Femur (tissue), 1 donor: Measurements from ENCODE around the gene FOXA2.
"Not testable (repeated sequence)": the region's sequence is repeated elsewhere in the genome, so short reads cannot be mapped to it uniquely, and the experiment has no call there.

ENCODE experiments used
- DNase-seq: peaks from one replicate; pipeline ENCODE4 v3.0.0-alpha.2; 2017

The FOXA2 gene

GRCh38 chr20:22567944-22568871 lies 16.2 kb downstream of the FOXA2 start:
- no peak for DNase-seq

- DNase-seq = no peak
Observed at GRCh38 chr20:22566876-22567658, 17.3 kb downstream of the FOXA2 start.

- no peak for DNase-seq
Observed at GRCh38 chr20:22563062-22563965, 21.1 kb downstream of the FOXA2 start.

- DNase-seq = no peak
Observed at GRCh38 chr20:22562620-22563019, 21.8 kb downstream of the FOXA2 start.

GRCh38 chr20:22561965-22562577 lies 22.3 kb downstream of the FOXA2 start:
- no peak for DNase-seq

GRCh38 chr20:22560817-22561216 lies 23.6 kb downstream of the FOXA2 start:
- no peak for DNase-seq

GRCh38 chr20:22559711-22560318 lies 24.6 kb downstream of the FOXA2 start:
- no peak for DNase-seq

- no peak for DNase-seq
Observed at GRCh38 chr20:22557403-22558276, 26.7 kb downstream of the FOXA2 start.

GRCh38 chr20:22556565-22557056 lies 27.8 kb downstream of the FOXA2 start:
- no peak for DNase-seq

- DNase-seq = no peak
Observed at GRCh38 chr20:22555791-22556564, 28.4 kb downstream of the FOXA2 start.

- no peak for DNase-seq
Observed at GRCh38 chr20:22554391-22554790, 30.0 kb downstream of the FOXA2 start.

GRCh38 chr20:22550514-22550913 lies 33.9 kb downstream of the FOXA2 start:
- DNase-seq = not testable (repeated sequence)

GRCh38 chr20:22548040-22548439 lies 36.3 kb downstream of the FOXA2 start:
- DNase-seq = no peak

- no peak for DNase-seq
Observed at GRCh38 chr20:22546344-22546743, 38.0 kb downstream of the FOXA2 start.

GRCh38 chr20:22545045-22545444 lies 39.3 kb downstream of the FOXA2 start:
- DNase-seq = no peak

GRCh38 chr20:22544462-22544861 lies 39.9 kb downstream of the FOXA2 start:
- DNase-seq = no peak

GRCh38 chr20:22542427-22542826 lies 41.9 kb downstream of the FOXA2 start:
- DNase-seq = no peak

GRCh38 chr20:22540832-22541231 lies 43.5 kb downstream of the FOXA2 start:
- no peak for DNase-seq

- no peak for DNase-seq
Observed at GRCh38 chr20:22536956-22537756, 47.2 kb downstream of the FOXA2 start.
